Stomach (tissue), 9 donors: ENCODE results near the gene MSX2. TPM values are rescaled to one million over a fixed set of nuclear protein-coding genes. Genes with fewer than 3 reads are reported as not detected.

Experiments used
- DNase-seq, 2 donors: peaks; one replicate each; pipeline versions ENCODE4 v3.0.0 to v3.0.0-alpha.2; 2013 to 2019
- H3K27ac ChIP-seq, 5 donors: fragments of 200-600 bp in 4 of 5; sonication (generic) in 4 of 5; one replicate each; pipeline ENCODE4 v1.5.1; 2013 to 2019; ENCODE audit warnings: mild to moderate bottlenecking in 1 of 5, moderate library complexity in 1 of 5
- H3K27me3 ChIP-seq, 3 donors: fragments of 200-600 bp; sonication (generic); one replicate each; pipeline ENCODE4 v1.5.1; 2017 to 2019; ENCODE audit warnings: mixed run types in 1 of 3
- H3K36me3 ChIP-seq, 4 donors: fragments of 200-600 bp; sonication (generic); 1 replicate in 3 of 4; 2 replicates in 1 of 4; pipeline ENCODE4 v1.5.1; 2016 to 2019
- H3K4me1 ChIP-seq, 4 donors: fragments of 200-600 bp; sonication (generic); one replicate each; pipeline ENCODE4 v1.5.1; 2016 to 2019
- H3K4me3 ChIP-seq, 4 donors: fragments of 200-600 bp; sonication (generic) in 3 of 4; one replicate each; pipeline ENCODE4 v1.5.1; 2016 to 2019; ENCODE audit warnings: mild to moderate bottlenecking in 1 of 4
- H3K9me3 ChIP-seq, 4 donors: fragments of 200-600 bp; sonication (generic); one replicate each; pipeline ENCODE4 v1.5.1; 2016 to 2019
- EP300 ChIP-seq: sonication (generic); formaldehyde crosslinking; IDR thresholded peaks from one replicate; pipeline ENCODE4 v1.6.1; 2017; ENCODE audit warnings: antibody characterized with exemption
- POLR2A ChIP-seq, 4 donors: fragments of 450-650 bp; IDR thresholded peaks; one replicate each; pipeline ENCODE4 v1.6.1; 2016; ENCODE audit warnings: antibody characterized with exemption in 4 of 4, control low read depth in 2 of 4, mild to moderate bottlenecking in 1 of 4, moderate library complexity in 1 of 4
- POLR2AphosphoS5 ChIP-seq, 3 donors: sonication (generic); formaldehyde crosslinking; IDR thresholded peaks; one replicate each; pipeline ENCODE4 v1.6.1; 2016; ENCODE audit warnings: antibody characterized with exemption in 3 of 3
- WGBS, 5 donors: extraction: QIAGEN DNeasy Blood & Tissue Kit in 3 of 5; methylation state at CpG; one replicate each; pipeline versions ENCODE4 v1.1.5 to v1.1.7; 2013 to 2018; 5-methylcytosine and 5-hydroxymethylcytosine counted together
- intact Hi-C: fragments of 100-400 bp; cut with DNase I; formaldehyde crosslinking; loops from one replicate; pipeline ENCODE4 v1.15.1; 2023; ENCODE audit warnings: low total_unique reads
- polyA plus RNA-seq, 3 donors: library from polyadenylated mRNA; stranded (reverse); fragments of 200-250 nt; gene quantifications; one replicate each; pipeline ENCODE4 v1.2.3, GENCODE V29; 2013
- total RNA-seq, 5 donors: library from RNA; depleted of rRNA; stranded (reverse); fragments of >200 nt; gene quantifications; one replicate each; pipeline versions ENCODE4 v1.1.0 to v1.2.3, GENCODE V29; 2014 to 2016
- TF ChIP-seq, protein P1 (sequence below), 7 experiments: fragments of 450-650 bp in 4 of 7; fragments of 200-600 bp in 3 of 7; sonication (generic) in 3 of 7; IDR thresholded peaks; one replicate each; pipeline ENCODE4 v1.5.1; 2016 to 2019; ENCODE audit warnings: antibody characterized with exemption in 7 of 7, control low read depth in 2 of 7, mild to moderate bottlenecking in 1 of 7
- donor health status: healthy with polysubstance abuse.
- donor health status: Bipolar disorder and iron deficiency.
- donor health status: healthy.

MSX2 gene
- total and polyA plus RNA-seq, 8 donors: 0.18 to 6.5 (median 1.4) TPM; not detected in 2

DNA sequence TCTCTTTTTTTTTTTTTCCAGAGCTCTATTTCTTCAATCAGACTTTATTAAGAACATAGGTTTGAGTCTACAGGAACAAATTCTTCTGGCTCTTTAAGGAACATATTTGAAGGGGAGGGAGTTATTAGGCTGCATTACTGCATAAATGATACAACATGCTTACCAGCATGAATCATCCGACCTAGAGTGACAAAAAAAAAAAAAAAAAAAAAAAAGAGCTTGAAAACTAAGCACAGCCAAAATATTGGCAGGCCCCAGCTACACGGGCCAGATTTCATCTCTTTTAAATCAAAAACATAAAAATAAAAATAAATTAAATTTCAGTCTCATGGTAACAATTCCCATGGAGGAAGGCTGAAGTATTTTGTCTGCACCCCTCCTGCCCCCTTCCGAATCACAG is 26.3 kb downstream of the MSX2 start:
- WGBS, 5 donors: 0 to 7% (median 5%) methylated on average over 3 of the region's 3 CpGs
- Histone ChIP-seq H3K27me3 (peaks cover 4 to 92% (median 38%) of the 10 kb centered on the region in 3 donors), H3K9me3 (no peaks in the 10 kb centered on the region), H3K36me3 (no peaks in the 10 kb centered on the region), H3K4me3 (peak overlapping the region in 3 of 4 donors; percentile 30 to 39 (median 30)), H3K27ac (no peak overlapping the region), H3K4me1 (peaks cover 0 to 13% (median 11%) of the 10 kb centered on the region in 4 donors)
- intact Hi-C loops: no loop called here
- no peak for TF ChIP-seq EP300
- TF ChIP-seq POLR2A (IDR thresholded peaks at IDR 0.05): no peak
- TF ChIP-seq POLR2AphosphoS5 (IDR thresholded peaks at IDR 0.05): no peak
- TF ChIP-seq, protein P1, sequence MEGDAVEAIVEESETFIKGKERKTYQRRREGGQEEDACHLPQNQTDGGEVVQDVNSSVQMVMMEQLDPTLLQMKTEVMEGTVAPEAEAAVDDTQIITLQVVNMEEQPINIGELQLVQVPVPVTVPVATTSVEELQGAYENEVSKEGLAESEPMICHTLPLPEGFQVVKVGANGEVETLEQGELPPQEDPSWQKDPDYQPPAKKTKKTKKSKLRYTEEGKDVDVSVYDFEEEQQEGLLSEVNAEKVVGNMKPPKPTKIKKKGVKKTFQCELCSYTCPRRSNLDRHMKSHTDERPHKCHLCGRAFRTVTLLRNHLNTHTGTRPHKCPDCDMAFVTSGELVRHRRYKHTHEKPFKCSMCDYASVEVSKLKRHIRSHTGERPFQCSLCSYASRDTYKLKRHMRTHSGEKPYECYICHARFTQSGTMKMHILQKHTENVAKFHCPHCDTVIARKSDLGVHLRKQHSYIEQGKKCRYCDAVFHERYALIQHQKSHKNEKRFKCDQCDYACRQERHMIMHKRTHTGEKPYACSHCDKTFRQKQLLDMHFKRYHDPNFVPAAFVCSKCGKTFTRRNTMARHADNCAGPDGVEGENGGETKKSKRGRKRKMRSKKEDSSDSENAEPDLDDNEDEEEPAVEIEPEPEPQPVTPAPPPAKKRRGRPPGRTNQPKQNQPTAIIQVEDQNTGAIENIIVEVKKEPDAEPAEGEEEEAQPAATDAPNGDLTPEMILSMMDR (IDR thresholded peaks at IDR 0.05): no peak
- no peak for DNase-seq

DNA sequence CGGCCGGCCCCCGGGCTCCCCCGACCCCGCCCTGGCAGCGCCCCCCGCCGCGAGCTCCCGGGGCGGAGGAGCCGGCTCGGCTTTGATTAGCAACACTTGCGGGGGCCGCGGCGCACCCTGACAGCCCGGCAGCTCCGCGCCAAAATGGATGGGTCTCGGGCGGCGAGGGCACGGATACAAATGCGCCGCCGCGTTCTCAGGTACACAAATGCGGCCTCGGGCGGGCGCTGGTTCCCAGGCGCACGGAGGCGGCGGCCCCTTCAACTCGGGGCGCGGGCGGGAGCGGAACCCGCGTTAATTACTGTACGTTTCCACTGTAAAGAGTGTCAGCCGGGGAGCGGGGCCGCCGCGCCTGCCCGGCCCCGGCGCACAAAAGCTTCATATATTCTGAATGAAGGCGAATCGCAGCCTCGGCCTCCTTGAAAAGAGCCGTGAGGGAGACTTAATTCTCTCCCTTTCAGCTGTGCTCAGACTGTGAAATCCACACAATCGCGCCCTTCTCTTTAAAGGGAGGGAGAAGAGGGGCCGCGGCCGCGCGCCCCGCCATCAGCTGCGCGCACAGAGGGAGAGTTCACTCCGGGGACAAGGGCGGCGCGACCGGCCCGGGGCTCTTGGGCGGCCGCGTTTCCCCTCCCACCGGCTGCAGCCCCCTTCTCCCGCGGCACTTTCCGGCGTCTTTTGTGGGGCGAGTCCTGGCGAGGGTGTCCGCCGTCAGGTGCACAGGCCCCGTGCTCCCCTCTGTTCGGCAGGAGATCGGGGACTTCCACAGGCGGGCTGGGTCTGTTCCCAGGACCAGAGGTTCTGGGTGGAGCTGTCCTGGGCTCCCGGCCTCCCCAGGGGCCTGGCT is 27.0 kb downstream of the MSX2 start:
- H3K4me1 ChIP-seq: peaks cover 0 to 13% (median 11%) of the 10 kb centered on the region in 4 donors
- peak in 1 of 2 donors; percentile 70 for DNase-seq
- WGBS, 5 donors: 0 to 5% (median 3%) methylated on average over 62 to 89 of the region's 89 CpGs
- H3K36me3 ChIP-seq: no peaks in the 10 kb centered on the region
- TF ChIP-seq EP300 (no peak), POLR2A (IDR thresholded peaks at IDR 0.05) (no peak), POLR2AphosphoS5 (IDR thresholded peaks at IDR 0.05) (no peak)
- TF ChIP-seq, protein P1 (IDR thresholded peaks at IDR 0.05): no peak
- H3K4me3 ChIP-seq: peak overlapping the region; percentile 14 to 39 (median 30)
- intact Hi-C loops: no loop called here
- no peaks in the 10 kb centered on the region for H3K9me3 ChIP-seq
- peaks cover 4 to 85% (median 38%) of the 10 kb centered on the region in 3 donors for H3K27me3 ChIP-seq
- H3K27ac ChIP-seq: no peak overlapping the region

DNA sequence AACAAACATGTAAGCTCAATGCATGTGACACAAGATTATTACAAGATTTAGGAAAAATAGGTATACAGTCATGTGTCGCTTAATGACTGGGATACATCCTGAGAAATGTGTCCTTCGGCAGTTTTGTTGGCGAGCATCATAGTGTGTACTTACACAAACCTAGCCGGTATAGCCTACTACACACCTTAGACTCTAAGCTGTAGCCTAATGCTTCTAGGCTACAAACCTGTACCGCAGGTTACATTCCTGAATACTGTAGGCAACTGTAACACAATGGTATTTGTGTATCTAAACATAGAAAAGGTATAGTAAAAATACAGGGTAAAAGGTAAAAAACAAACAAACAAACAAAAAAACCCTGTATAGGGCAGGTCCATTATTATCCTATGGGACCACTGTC is 27.7 kb downstream of the MSX2 start:
- H3K4me1 ChIP-seq: peaks cover 0 to 13% (median 11%) of the 10 kb centered on the region in 4 donors
- TF ChIP-seq POLR2A (IDR thresholded peaks at IDR 0.05): no peak
- no peak for TF ChIP-seq POLR2AphosphoS5 (IDR thresholded peaks at IDR 0.05)
- TF ChIP-seq, protein P1 (IDR thresholded peaks at IDR 0.05): no peak
- TF ChIP-seq EP300: no peak
- intact Hi-C loops: no loop called here
- no peaks in the 10 kb centered on the region for H3K36me3 ChIP-seq
- H3K27ac ChIP-seq: no peak overlapping the region
- no peak overlapping the region for H3K4me3 ChIP-seq
- 83 to 90% (median 89%) methylated on average over 5 of the region's 5 CpGs for WGBS, 5 donors
- peaks cover 4 to 78% (median 38%) of the 10 kb centered on the region in 3 donors for H3K27me3 ChIP-seq
- no peaks in the 10 kb centered on the region for H3K9me3 ChIP-seq
- DNase-seq: no peak

DNA sequence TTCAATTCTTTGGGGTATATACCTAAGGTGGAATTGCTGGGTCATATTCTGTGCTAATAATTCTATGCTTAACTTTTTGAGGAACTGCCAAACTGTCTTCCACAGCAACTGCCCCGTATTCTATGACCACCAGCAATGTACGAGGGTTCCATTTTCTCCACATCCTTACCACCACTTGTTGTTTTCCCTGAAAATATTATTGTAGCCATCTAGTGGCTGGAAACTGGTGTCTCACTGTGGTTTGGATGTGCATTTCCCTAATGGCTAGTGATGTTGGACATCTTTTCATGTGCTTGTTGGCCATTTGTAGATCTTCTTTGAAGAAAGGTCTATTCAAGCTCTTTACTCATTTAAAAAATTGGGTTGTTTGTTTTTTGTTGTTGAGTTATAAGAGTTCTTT is 30.7 kb downstream of the MSX2 start:
- WGBS, 5 donors: 57 to 81% (median 68%) methylated on average over 2 of the region's 2 CpGs
- DNase-seq: no peak
- intact Hi-C loops: no loop called here
- no peak overlapping the region for H3K4me3 ChIP-seq
- peaks cover 4 to 52% (median 23%) of the 10 kb centered on the region in 3 donors for H3K27me3 ChIP-seq
- H3K36me3 ChIP-seq: no peaks in the 10 kb centered on the region
- H3K27ac ChIP-seq: no peak overlapping the region
- no peaks in the 10 kb centered on the region for H3K9me3 ChIP-seq
- TF ChIP-seq, protein P1 (IDR thresholded peaks at IDR 0.05): no peak
- TF ChIP-seq EP300 (no peak), POLR2AphosphoS5 (IDR thresholded peaks at IDR 0.05) (no peak), POLR2A (IDR thresholded peaks at IDR 0.05) (no peak)
- peaks cover 0 to 13% (median 11%) of the 10 kb centered on the region in 4 donors for H3K4me1 ChIP-seq
